ENCODE measurements around the gene HERPUD1.
"Not testable (repeated sequence)": the region's sequence is repeated elsewhere in the genome, so short reads cannot be mapped to it uniquely, and the experiment has no call there.

Gene HERPUD1

GRCh38 chr16:56983211-56983751 lies 51.3 kb downstream of the HERPUD1 start:
- DNase-seq: peak in 1 of 2 experiments; percentile 13

DNA sequence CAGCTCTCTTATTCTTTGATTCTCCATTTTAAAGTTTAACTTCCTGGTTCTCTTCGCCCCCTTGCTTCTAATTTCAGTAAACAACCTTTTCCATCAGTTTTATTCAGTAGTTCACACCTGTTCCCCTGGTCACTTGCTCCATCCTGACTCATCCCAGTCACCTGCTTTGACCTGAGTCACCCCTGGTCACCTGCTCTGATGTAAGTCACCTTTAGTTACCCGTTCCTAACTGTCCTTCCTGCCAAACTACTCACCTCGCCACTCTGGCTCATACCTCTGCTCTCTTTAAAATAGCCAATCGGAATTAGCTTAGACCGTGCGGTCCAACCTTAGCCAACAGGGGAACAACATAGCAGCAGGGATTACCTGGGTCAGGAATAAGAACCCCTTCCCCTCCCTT lies 52.7 kb downstream of the HERPUD1 start:
- DNase-seq: no peak

DNA sequence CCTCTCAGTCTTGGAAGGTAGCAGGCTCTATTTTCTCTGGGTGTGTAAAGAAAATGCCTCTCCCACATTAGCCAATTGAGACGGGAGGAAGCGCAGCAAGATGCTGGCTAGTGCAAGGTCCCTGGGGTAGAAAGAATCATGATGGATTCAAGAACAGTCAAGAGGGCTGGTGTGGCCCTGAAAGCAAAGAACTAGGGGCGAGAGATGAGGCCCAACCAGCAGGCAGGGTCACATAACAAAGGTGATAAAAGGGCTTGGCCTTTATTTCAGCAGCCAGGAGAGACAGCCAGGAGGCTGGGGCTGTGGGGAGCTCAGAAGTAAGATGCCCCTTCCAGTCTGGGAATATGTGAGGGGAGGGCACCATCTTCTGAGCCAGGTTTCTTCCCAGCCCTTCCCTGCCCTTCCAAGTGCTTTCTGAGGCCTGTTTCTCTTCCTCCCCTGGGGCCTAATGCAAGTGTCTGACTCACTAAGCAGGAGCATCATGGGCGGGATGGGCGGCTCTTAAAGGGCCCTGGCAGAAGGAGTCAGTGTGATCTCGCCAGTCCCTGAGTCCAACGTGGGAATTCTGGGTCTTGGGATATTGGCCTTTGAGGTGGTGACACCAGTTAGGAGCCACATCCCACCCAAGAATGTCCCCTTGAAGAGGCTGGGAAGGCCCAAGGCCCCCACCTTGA lies 53.5 kb downstream of the HERPUD1 start:
- DNase-seq: no peak

DNA sequence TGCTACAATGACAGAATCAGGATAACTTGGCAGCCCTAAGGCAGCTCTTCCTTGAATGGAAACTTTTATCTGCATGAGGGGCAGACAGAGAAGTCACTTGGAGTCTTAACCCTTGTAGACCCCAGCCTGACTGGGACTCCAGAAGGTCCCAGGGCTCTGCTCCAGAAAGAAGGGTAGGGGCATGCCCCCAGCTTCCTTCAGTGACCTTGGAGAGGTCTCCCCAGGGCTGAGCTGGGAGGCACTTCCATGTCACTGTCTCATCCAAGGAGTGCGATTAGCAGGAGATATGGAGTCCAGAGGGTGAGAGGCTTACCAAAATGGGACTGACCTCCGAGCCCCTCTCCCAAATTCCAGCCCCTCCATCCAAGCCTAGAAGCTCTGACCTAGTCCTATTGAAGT lies 54.0 kb downstream of the HERPUD1 start:
- DNase-seq: no peak

GRCh38 chr16:56986361-56986760 lies 54.4 kb downstream of the HERPUD1 start:
- DNase-seq: no peak

DNA sequence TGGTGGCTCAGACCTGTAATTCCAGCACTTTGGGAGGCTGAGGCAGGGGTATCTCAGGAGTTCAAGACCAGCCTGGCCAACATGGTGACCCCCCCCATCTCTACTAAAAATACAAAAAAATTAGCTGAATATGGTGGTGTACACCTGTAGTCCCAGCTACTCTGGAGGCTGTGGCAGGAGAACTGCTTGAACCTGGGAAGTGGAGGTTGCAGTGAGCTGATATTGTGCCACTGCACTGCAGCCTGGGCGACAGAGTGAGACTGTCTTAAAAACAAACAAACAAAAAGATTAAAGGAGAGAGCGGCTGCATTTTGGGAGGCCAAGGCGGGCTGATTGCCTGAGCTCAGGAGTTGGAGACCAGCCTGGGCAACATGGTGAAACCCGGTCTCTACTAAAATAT lies 55.0 kb downstream of the HERPUD1 start:
- not testable (repeated sequence) for DNase-seq

- DNase-seq: no peak
These were observed 55.8 kb downstream of the HERPUD1 start for GRCh38 chr16:56987692-56988091.

DNA sequence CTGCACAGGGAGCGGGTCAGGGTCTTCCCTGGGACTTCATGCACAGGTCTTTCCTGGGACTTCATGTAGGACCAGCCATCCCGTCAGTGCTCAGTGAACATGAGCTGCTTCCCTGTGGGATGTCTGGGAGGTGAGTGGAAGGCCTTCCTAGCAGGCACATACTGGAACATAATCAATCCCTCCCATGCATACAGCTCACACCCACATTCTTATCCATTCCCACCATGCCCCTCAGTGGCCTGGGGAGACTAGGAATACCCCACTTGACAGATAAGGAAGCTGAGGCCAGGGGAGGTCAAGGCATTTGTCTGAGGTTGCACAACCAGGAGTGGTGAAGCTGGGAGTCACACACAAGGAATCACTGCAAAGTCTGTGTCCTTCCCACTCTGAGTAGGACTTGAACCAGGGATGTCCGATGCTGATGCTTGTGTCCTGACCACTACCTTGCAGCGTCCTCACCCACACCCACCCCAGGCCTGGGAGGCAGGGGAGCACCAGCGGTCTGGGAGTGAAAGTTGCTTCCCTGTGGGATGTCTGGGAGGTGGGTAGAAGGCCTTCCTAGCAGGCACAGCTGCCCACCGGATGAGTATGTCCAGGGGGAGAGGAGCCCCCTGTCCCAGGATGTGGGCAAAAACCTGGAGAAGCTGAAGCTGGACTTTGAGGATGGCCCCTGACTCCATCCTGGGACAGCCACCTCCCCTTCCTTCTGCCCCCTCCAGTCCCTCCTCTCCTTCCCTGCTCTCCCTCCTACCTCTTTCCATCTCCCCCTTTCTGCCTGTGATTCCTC lies 56.4 kb downstream of the HERPUD1 start:
- DNase-seq: no peak

GRCh38 chr16:56988948-56989945 lies 57.3 kb downstream of the HERPUD1 start, which contains the start of gene NLRC5:
Gene NLRC5 (plus strand): TSS chr16:56989557. CDS start chr16:57020713, 31,156 bp downstream.
- peak; percentile 34 to 79 for DNase-seq

DNA sequence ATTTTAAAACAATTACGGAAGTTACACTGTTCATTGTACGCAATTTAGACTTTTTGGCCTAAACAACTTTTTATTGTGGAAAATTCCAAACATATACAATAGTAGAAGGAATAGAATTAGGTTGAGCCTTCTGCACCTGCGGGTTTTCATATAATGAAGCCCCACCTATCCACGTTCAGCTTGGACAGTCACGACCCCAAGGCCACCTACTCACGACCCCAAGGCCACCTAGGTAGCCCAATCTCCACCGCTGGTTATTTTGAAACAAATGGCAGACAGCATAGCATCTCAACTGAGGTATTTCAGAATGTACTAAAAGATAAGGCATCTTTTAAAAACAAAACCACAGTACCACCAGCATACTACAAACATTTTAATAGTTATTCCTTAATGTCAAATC lies 58.0 kb downstream of the HERPUD1 start:
- DNase-seq: no peak

- DNase-seq: peak in 1 of 2 experiments; percentile 28
These were observed 58.7 kb downstream of the HERPUD1 start for GRCh38 chr16:56990407-56991286.

DNA sequence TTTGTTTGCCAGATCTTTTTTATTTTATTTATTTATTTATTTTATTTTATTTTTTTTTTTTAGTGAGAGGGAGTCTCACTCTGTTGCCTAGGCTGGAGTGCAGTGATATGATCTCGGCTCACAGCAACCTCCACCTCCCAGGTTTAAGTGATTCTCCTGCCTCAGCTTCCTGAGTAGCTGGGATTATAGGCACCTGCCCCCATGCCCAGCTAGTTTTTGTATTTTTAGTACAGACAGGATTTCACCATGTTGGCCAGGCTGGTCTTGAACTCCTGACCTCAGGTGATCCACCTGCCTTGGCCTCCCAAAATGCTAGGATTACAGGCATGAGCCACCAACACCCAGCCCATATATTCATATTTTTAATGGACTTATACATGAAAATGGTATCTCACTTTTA lies 60.5 kb downstream of the HERPUD1 start:
- not testable (repeated sequence) for DNase-seq

- peak; percentile 24 to 30 for DNase-seq
These were observed 61.3 kb downstream of the HERPUD1 start for GRCh38 chr16:56993204-56993603.

GRCh38 chr16:56994311-56994710 lies 62.4 kb downstream of the HERPUD1 start:
- no peak for DNase-seq

All from NCI-H526 (cell line).